KMS-11 (cell line): ENCODE results near the gene FOXN3.

Source experiments
- H2AFZ ChIP-seq: fragments of 200-600 bp; sonication (generic); 2 replicates; pipeline ENCODE4 v1.6.1; 2016; ENCODE audit warnings: antibody characterized with exemption, mixed run types, low read depth
- H3K27ac ChIP-seq: fragments of 200-600 bp; sonication (generic); 2 replicates; pipeline ENCODE4 v1.6.1; 2016; ENCODE audit warnings: mild to moderate bottlenecking, mixed run types
- H3K27me3 ChIP-seq: fragments of 200-600 bp; sonication (generic); 2 replicates; pipeline ENCODE4 v1.6.1; 2017; ENCODE audit warnings: mild to moderate bottlenecking, low read depth, mixed run types, moderate library complexity; ENCODE audit not compliant: insufficient read depth
- H3K36me3 ChIP-seq: fragments of 200-600 bp; sonication (generic); 2 replicates; pipeline ENCODE4 v1.6.1; 2017; ENCODE audit warnings: mild to moderate bottlenecking, mixed run types; ENCODE audit not compliant: insufficient read depth
- H3K4me1 ChIP-seq: fragments of 200-600 bp; sonication (generic); 2 replicates; pipeline ENCODE4 v1.6.1; 2016; ENCODE audit warnings: mild to moderate bottlenecking, low read depth, mixed run types; ENCODE audit not compliant: poor library complexity, severe bottlenecking
- H3K4me2 ChIP-seq: fragments of 200-600 bp; sonication (generic); 2 replicates; pipeline ENCODE4 v1.7.0; 2016; ENCODE audit warnings: mild to moderate bottlenecking, mixed run types
- H3K4me3 ChIP-seq: fragments of 200-600 bp; sonication (generic); IDR thresholded peaks from 2 replicates; pipeline ENCODE4 v1.6.1; 2017; ENCODE audit warnings: low read depth, low read length, mixed read lengths; ENCODE audit not compliant: insufficient read depth
- H3K79me2 ChIP-seq: fragments of 200-600 bp; sonication (generic); 2 replicates; pipeline ENCODE4 v1.6.1; 2016; ENCODE audit warnings: low read depth, mixed run types; ENCODE audit not compliant: insufficient read depth
- H3K9ac ChIP-seq: fragments of 200-600 bp; sonication (generic); 2 replicates; pipeline ENCODE4 v1.6.1; 2016; ENCODE audit warnings: mild to moderate bottlenecking, mixed run types
- H4K20me1 ChIP-seq: fragments of 200-600 bp; sonication (generic); 2 replicates; pipeline ENCODE4 v1.6.1; 2016; ENCODE audit warnings: mild to moderate bottlenecking, mixed run types; ENCODE audit not compliant: insufficient read depth
- TF ChIP-seq, protein P1 (sequence below): fragments of 200-600 bp; sonication (generic); conservative IDR thresholded peaks from 2 replicates; pipeline ENCODE4 v1.6.1; 2017; ENCODE audit warnings: low read depth, mild to moderate bottlenecking, antibody characterized with exemption, low read length, moderate library complexity, mixed read lengths

Gene FOXN3

DNA sequence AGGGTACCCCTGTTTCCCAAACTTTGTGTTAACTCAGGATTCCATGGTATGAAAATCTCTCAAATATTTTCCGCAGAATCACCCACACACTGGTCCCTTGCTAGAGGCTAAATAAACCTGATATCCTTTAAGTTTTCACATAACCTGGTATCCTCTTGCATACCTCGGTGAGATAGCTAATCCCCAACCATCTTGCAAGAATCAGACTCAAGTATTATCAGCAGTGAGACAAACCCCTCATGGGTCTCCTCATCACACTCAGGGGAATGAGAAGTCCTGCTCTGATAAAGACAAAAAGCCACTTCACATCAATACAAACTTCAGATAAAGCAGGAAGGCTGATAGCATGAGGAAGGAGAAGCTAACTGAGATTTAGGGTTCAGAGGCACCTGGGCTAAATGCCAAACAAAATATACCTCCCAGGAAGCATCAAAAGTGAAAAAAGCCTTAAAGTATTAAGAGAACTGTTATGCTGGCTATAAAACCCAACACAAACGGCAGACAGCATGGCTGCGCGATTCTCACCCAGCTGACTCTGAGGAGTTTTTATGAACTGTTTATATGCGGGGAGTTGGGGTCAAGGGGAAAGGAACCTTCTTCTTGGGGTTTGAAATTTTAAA, 96.5 kb downstream of the FOXN3 start:
- no peak overlapping the region for H3K9ac ChIP-seq
- no peak overlapping the region for H2AFZ ChIP-seq
- H3K4me3 ChIP-seq, result no peak overlapping the region
- no peaks in the 10 kb centered on the region for H3K36me3 ChIP-seq
- H3K27ac ChIP-seq, result no peak overlapping the region
- no peaks in the 10 kb centered on the region for H4K20me1 ChIP-seq
- no peaks in the 10 kb centered on the region for H3K79me2 ChIP-seq
- H3K27me3 ChIP-seq, result no peaks in the 10 kb centered on the region
- H3K4me1 ChIP-seq, result peaks cover 17% of the 10 kb centered on the region
- H3K4me2 ChIP-seq, result no peak overlapping the region
- TF ChIP-seq, protein P1, sequence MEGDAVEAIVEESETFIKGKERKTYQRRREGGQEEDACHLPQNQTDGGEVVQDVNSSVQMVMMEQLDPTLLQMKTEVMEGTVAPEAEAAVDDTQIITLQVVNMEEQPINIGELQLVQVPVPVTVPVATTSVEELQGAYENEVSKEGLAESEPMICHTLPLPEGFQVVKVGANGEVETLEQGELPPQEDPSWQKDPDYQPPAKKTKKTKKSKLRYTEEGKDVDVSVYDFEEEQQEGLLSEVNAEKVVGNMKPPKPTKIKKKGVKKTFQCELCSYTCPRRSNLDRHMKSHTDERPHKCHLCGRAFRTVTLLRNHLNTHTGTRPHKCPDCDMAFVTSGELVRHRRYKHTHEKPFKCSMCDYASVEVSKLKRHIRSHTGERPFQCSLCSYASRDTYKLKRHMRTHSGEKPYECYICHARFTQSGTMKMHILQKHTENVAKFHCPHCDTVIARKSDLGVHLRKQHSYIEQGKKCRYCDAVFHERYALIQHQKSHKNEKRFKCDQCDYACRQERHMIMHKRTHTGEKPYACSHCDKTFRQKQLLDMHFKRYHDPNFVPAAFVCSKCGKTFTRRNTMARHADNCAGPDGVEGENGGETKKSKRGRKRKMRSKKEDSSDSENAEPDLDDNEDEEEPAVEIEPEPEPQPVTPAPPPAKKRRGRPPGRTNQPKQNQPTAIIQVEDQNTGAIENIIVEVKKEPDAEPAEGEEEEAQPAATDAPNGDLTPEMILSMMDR, result no peak

DNA sequence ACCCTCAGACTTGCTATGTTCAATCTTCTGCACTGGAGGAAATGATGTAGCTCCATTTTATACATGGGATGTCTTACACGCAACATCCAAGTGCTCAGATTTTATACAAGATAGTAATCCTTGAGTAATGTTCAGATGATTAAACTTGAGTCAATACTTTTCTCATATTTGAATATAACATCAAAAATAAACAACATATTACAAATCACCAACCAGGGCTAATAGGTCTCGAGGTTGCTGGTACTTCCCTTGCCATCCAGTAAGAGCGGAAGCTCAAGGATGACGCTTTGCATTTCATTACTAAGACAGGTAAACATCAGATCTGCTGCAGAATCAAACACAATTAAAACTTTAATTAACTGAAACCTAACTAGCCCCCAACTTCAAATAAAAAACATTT, 97.3 kb downstream of the FOXN3 start:
- Histone ChIP-seq H3K9ac (no peak overlapping the region), H3K4me1 (peaks cover 12% of the 10 kb centered on the region), H3K4me2 (no peak overlapping the region), H2AFZ (no peak overlapping the region), H4K20me1 (no peaks in the 10 kb centered on the region), H3K27me3 (no peaks in the 10 kb centered on the region), H3K79me2 (no peaks in the 10 kb centered on the region), H3K4me3 (no peak overlapping the region), H3K36me3 (no peaks in the 10 kb centered on the region), H3K27ac (no peak overlapping the region)
- TF ChIP-seq, protein P1, result no peak

DNA sequence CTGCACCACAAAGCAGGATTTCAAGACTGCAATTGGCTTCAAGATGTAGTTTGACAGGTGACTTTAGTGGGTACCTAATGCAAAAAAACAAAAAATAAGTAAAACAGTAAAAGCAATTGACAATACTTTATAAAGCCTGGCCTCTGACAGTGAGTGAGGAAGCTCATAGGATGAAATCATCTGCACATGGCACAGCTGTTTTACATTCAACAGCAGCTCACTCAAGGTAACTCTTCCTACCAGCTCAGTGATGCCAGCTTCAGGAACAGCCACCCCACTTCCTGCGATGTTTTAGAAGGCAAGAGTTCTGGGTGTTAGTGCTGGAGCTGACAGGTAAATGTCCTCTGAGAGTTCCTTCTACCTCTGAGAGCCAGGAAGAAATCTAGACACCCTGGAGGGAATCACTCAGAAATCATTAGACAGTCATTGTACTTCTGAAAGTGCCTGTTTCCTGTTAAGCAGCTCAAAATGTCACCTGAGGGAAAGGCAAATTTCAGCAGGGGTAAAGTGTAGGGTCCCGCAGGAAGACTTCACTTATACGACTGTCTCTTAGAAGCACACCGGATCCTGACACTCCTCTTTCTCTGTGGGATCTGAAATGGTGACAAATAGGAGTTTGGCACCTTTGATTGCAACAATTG, 99.9 kb downstream of the FOXN3 start:
- no peaks in the 10 kb centered on the region for H3K79me2 ChIP-seq
- H3K27me3 ChIP-seq, result no peaks in the 10 kb centered on the region
- no peaks in the 10 kb centered on the region for H4K20me1 ChIP-seq
- no peak overlapping the region for H3K4me2 ChIP-seq
- no peak overlapping the region for H3K4me3 ChIP-seq
- H3K4me1 ChIP-seq, result no peaks in the 10 kb centered on the region
- TF ChIP-seq, protein P1, result no peak
- no peak overlapping the region for H2AFZ ChIP-seq
- H3K9ac ChIP-seq, result no peak overlapping the region
- H3K27ac ChIP-seq, result no peak overlapping the region
- H3K36me3 ChIP-seq, result no peaks in the 10 kb centered on the region

DNA sequence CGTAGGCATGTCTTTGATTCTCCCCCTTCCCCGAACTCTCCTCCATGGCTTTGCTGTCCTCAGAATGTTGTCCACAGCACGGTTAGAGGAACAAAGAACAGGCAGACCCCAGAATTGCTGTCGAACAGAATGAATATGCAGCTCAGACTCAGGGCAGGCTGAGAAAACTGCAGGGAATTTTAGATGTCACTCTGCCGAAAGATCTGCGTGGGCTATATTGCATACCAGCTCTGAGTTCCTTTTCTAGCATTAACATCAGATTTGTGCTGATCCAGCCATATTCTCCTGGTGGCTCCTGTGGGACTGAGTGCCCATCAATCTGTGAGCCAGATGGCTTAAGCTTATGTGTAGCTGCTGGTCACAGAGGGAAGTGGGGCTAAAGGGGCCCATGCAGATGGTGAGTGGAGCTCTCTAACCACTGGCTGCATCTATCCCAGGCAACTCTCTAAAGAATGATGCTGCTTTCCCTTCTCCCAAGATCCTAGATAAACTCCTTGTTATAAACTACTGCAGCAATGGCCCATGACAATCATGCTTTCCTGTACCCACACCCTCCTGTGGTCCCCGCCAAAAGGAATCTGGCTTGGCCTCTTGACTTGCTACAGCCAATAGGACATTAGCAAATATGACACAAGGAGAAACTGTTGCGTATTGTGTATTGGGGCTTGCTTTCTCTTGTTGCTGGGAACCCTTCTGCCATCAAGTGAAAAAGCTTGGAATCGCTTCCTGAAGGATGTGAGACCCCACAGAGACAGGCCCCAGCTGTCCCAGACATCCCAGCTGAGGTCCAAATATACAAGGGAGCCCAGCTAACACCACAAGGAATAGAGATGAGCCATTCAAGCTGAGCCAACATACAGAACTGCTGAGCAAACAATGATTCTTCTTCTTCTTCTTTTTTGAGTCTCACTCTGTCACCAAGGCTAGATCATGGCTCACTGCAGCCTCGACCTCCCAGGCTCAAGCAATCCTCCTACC, 101.3 kb downstream of the FOXN3 start:
- H2AFZ ChIP-seq, result no peak overlapping the region
- no peaks in the 10 kb centered on the region for H3K79me2 ChIP-seq
- no peak overlapping the region for H3K27ac ChIP-seq
- no peaks in the 10 kb centered on the region for H3K27me3 ChIP-seq
- H4K20me1 ChIP-seq, result no peaks in the 10 kb centered on the region
- H3K4me2 ChIP-seq, result no peak overlapping the region
- no peaks in the 10 kb centered on the region for H3K36me3 ChIP-seq
- H3K4me3 ChIP-seq, result no peak overlapping the region
- H3K9ac ChIP-seq, result no peak overlapping the region
- H3K4me1 ChIP-seq, result no peaks in the 10 kb centered on the region
- TF ChIP-seq, protein P1, result no peak
